ENCODE measurements around the gene MZF1.

DNA sequence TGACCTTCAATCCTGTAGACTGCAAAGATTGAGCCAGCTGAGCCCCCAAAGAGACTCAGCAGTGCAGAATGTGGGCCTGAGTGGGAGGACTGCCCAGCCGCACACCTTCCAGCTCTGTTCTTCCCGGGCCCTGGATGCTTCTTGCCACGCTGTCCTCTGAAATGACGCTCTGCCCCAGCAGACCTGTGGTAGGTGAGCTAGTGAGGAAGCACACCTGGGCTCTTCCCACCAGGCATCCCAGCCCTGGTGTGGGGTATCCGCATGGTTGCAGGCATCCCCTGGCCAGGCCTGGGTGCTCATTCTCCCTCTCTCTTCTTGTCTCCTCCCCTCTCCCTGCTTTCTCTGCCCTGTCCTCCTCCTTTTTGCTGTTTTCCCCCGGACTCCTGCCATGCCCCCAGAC is 9.8 kb upstream of the MZF1 start:
- no peak for TF ChIP-seq ZNF24 (IDR thresholded peaks at IDR 0.05)
- no peak for TF ChIP-seq CHD2 (IDR thresholded peaks at IDR 0.05; ENCODE audit: low read depth, low read length)
- TF ChIP-seq, protein P1, sequence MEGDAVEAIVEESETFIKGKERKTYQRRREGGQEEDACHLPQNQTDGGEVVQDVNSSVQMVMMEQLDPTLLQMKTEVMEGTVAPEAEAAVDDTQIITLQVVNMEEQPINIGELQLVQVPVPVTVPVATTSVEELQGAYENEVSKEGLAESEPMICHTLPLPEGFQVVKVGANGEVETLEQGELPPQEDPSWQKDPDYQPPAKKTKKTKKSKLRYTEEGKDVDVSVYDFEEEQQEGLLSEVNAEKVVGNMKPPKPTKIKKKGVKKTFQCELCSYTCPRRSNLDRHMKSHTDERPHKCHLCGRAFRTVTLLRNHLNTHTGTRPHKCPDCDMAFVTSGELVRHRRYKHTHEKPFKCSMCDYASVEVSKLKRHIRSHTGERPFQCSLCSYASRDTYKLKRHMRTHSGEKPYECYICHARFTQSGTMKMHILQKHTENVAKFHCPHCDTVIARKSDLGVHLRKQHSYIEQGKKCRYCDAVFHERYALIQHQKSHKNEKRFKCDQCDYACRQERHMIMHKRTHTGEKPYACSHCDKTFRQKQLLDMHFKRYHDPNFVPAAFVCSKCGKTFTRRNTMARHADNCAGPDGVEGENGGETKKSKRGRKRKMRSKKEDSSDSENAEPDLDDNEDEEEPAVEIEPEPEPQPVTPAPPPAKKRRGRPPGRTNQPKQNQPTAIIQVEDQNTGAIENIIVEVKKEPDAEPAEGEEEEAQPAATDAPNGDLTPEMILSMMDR (IDR thresholded peaks at IDR 0.05 in 2 of 3, conservative IDR thresholded peaks at IDR 0.05 in 1 of 3; ENCODE audit: insufficient read depth in 2 of 3, low read depth in 1 of 3, low read length in 3 of 3): no peak
- no peak for TF ChIP-seq PHF8 (IDR thresholded peaks at IDR 0.05; ENCODE audit: borderline replicate concordance, low read length)
- no peak for TF ChIP-seq EHMT2 (IDR thresholded peaks at IDR 0.05)
- TF ChIP-seq, protein P2, sequence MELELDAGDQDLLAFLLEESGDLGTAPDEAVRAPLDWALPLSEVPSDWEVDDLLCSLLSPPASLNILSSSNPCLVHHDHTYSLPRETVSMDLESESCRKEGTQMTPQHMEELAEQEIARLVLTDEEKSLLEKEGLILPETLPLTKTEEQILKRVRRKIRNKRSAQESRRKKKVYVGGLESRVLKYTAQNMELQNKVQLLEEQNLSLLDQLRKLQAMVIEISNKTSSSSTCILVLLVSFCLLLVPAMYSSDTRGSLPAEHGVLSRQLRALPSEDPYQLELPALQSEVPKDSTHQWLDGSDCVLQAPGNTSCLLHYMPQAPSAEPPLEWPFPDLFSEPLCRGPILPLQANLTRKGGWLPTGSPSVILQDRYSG (tag; conservative IDR thresholded peaks at IDR 0.05; ENCODE audit: low read depth): no peak

Data from K562 (cell line).